LNCaP clone FGC (cell line): Measurements from ENCODE around the gene WAC.
"Not testable (repeated sequence)": the region's sequence is repeated elsewhere in the genome, so short reads cannot be mapped to it uniquely, and the experiment has no call there.

Source experiments
- DNase-seq: peaks from one replicate; pipeline ENCODE4 v3.0.0-alpha.2; 2011; ENCODE audit warnings: low read depth
- H3K4me3 ChIP-seq: 2 replicates; pipeline ENCODE4 v1.5.1; 2011; ENCODE audit warnings: mild to moderate bottlenecking, low read depth, low read length, control low read depth
- CTCF ChIP-seq: IDR thresholded peaks from 2 replicates; pipeline ENCODE4 v1.5.1; 2012; ENCODE audit warnings: mild to moderate bottlenecking; ENCODE audit not compliant: control insufficient read depth, insufficient read depth; ENCODE audit errors: extremely low read depth

Gene WAC

GRCh38 chr10:28644647-28645046, 111.7 kb downstream of the WAC start:
- no peak for TF ChIP-seq CTCF
- no peak overlapping the region for H3K4me3 ChIP-seq
- no peak for DNase-seq

- H3K4me3 ChIP-seq: no peak overlapping the region
- DNase-seq: no peak
- no peak for TF ChIP-seq CTCF
Measured at GRCh38 chr10:28652106-28652505, 119.2 kb downstream of the WAC start.

- DNase-seq: no peak
- no peak for TF ChIP-seq CTCF
- no peak overlapping the region for H3K4me3 ChIP-seq
Measured at GRCh38 chr10:28652703-28653102, 119.8 kb downstream of the WAC start.

GRCh38 chr10:28658824-28659223, 125.9 kb downstream of the WAC start:
- DNase-seq, H3K4me3 ChIP-seq: not testable (repeated sequence)

- DNase-seq: no peak
- TF ChIP-seq CTCF: no peak
- H3K4me3 ChIP-seq: no peak overlapping the region
Measured at GRCh38 chr10:28661035-28661434, 128.1 kb downstream of the WAC start.

GRCh38 chr10:28663576-28664368, 130.9 kb downstream of the WAC start:
- H3K4me3 ChIP-seq: no peak overlapping the region
- TF ChIP-seq CTCF: peak; percentile 97
- peak; percentile 66 for DNase-seq

GRCh38 chr10:28664369-28664740, 131.4 kb downstream of the WAC start:
- no peak for DNase-seq
- H3K4me3 ChIP-seq: no peak overlapping the region
- TF ChIP-seq CTCF: no peak
